Astrocyte of the spinal cord (primary cell): Measurements from ENCODE around the gene SESN2.
A peak's percentile ranks its signal among the peaks of the same experiment; 100 is the strongest.

Experiments used
- DNase-seq: peaks from one replicate; pipeline ENCODE4 v3.0.0; 2011; ENCODE audit warnings: low read depth, low spot score
- H3K4me3 ChIP-seq: 2 replicates; pipeline ENCODE4 v1.5.1; 2011; ENCODE audit warnings: low read depth, mild to moderate bottlenecking, low read length, moderate library complexity
- CTCF ChIP-seq: IDR thresholded peaks from 2 replicates; pipeline ENCODE4 v1.5.1; 2012; ENCODE audit warnings: low read depth, mild to moderate bottlenecking, low read length, inconsistent platforms
- in situ Hi-C: cut with HindIII; loops from 2 replicates; pipeline ENCODE4 v1.10.0; 2017; ENCODE audit warnings: low sequenced_read_pairs

Gene SESN2

GRCh38 chr1:28259252-28259933, at the start of gene SESN2:
TSS of gene SESN2 (plus strand) at chr1:28259518. CDS start at chr1:28259848, 330 bp downstream.
- in situ Hi-C loops: no loop called here
- TF ChIP-seq CTCF: no peak
- peak within 1 kb of the TSS; percentile 98 for H3K4me3 ChIP-seq

GRCh38 chr1:28209700-28210099, 49.6 kb upstream of the SESN2 start:
- in situ Hi-C loops: no loop called here
- H3K4me3 ChIP-seq: no peak overlapping the region
- no peak for DNase-seq
- TF ChIP-seq CTCF: no peak

More at GRCh38 chr1:28259252-28259933, at the start of gene SESN2:
- peak; percentile 99 for DNase-seq

GRCh38 chr1:28213315-28213714, 46.0 kb upstream of the SESN2 start:
- in situ Hi-C loops: no loop called here
- H3K4me3 ChIP-seq: no peak overlapping the region
- no peak for DNase-seq
- TF ChIP-seq CTCF: no peak

GRCh38 chr1:28229089-28229488, 30.2 kb upstream of the SESN2 start:
- TF ChIP-seq CTCF: no peak
- DNase-seq: no peak
- in situ Hi-C loops: no loop called here
- no peak overlapping the region for H3K4me3 ChIP-seq

- no peak overlapping the region for H3K4me3 ChIP-seq
- no peak for TF ChIP-seq CTCF
- in situ Hi-C loops: no loop called here
- no peak for DNase-seq
Observed at GRCh38 chr1:28229996-28230395, 29.3 kb upstream of the SESN2 start.

GRCh38 chr1:28232558-28233263, 26.6 kb upstream of the SESN2 start, which contains the start of gene DNAJC8:
TSS of gene DNAJC8 (minus strand) at chr1:28233029. CDS start at chr1:28232998, 31 bp downstream.
- TF ChIP-seq CTCF: no peak

More at GRCh38 chr1:28232558-28233263, 26.6 kb upstream of the SESN2 start, which contains the start of gene DNAJC8:
- peak; percentile 89 for DNase-seq
- in situ Hi-C loops: no loop called here
- peak within 1 kb of the TSS; percentile 93 for H3K4me3 ChIP-seq
